SK-N-SH (cell line): Measurements from ENCODE around the gene PRSS1. TPM values are rescaled to one million over a fixed set of nuclear protein-coding genes. Genes with fewer than 3 reads are reported as not detected.

Experiments used
- CTCF ChIA-PET: fragments of 300-600, 350-600 bp; formaldehyde crosslinking; extraction: SDS; loops from one replicate; lab custom pipeline; 2021; lab: Yijun Ruan, JAX
- POLR2A ChIA-PET: fragments of 350-600 bp; sonication (Branson Sonifier 250); formaldehyde crosslinking; extraction: SDS; loops from one replicate; lab custom pipeline; 2020; ENCODE audit warnings: antibody characterized with exemption, inconsistent platforms; lab: Yijun Ruan, JAX
- DNase-seq: peaks from one replicate; pipeline ENCODE4 v3.0.0; 2012
- H2AFZ ChIP-seq: fragments of 200-600 bp; sonication (generic); 2 replicates; pipeline ENCODE4 v1.8.1; 2016; ENCODE audit warnings: antibody characterized with exemption, mild to moderate bottlenecking, low read depth
- H3F3A ChIP-seq: fragments of 200-600 bp; sonication (generic); replicated peaks from 2 replicates; pipeline ENCODE3; 2016; ENCODE audit warnings: antibody characterized with exemption, mild to moderate bottlenecking; ENCODE audit not compliant: insufficient read depth
- H3K27ac ChIP-seq, 2 experiments: fragments of 200-500 bp in 1 of 2; fragments of 200-600 bp in 1 of 2; sonication (Bioruptor generic) in 1 of 2; sonication (generic), shearing (Covaris generic) in 1 of 2; 2 replicates each; pipeline versions ENCODE4 v1.5.1 to v1.6.1; 2014 to 2016; ENCODE audit warnings: low read depth in 2 of 2, inconsistent platforms in 1 of 2, low read length in 1 of 2, mild to moderate bottlenecking in 1 of 2, mixed read lengths in 1 of 2
- H3K27me3 ChIP-seq: fragments of 200-600 bp; sonication (generic), shearing (Covaris generic); 2 replicates; pipeline ENCODE4 v1.6.1; 2016; ENCODE audit warnings: mixed run types; ENCODE audit not compliant: insufficient read depth
- H3K36me3 ChIP-seq, 2 experiments: fragments of 200-500 bp in 1 of 2; fragments of 200-600 bp in 1 of 2; sonication (Bioruptor generic) in 1 of 2; sonication (generic) in 1 of 2; replicated peaks in 1 of 2; 2 replicates each; pipeline versions ENCODE3 to v1.5.1; 2014 to 2016; ENCODE audit warnings: low read length in 1 of 2, mild to moderate bottlenecking in 1 of 2; ENCODE audit not compliant: insufficient read depth in 2 of 2, control insufficient read depth in 1 of 2
- H3K4me1 ChIP-seq, 2 experiments: fragments of 200-500 bp in 1 of 2; fragments of 200-600 bp in 1 of 2; sonication (Bioruptor generic) in 1 of 2; sonication (generic), shearing (Covaris generic) in 1 of 2; 2 replicates each; pipeline versions ENCODE4 v1.5.1 to v1.6.1; 2014 to 2016; ENCODE audit warnings: low read depth in 1 of 2, low read length in 1 of 2, mixed run types in 1 of 2; ENCODE audit not compliant: insufficient read depth in 2 of 2, control insufficient read depth in 1 of 2
- H3K4me2 ChIP-seq: fragments of 200-600 bp; sonication (generic), shearing (Covaris generic); 2 replicates; pipeline ENCODE4 v1.6.1; 2017; ENCODE audit warnings: mixed run types
- H3K4me3 ChIP-seq, 2 experiments: fragments of 200-500 bp in 1 of 2; fragments of 200-600 bp in 1 of 2; sonication (Bioruptor generic) in 1 of 2; sonication (generic), shearing (Covaris generic) in 1 of 2; 2 replicates each; pipeline versions ENCODE4 v1.5.1 to v1.8.1; 2014 to 2016; ENCODE audit warnings: low read depth in 2 of 2, inconsistent platforms in 1 of 2, low read length in 1 of 2, mild to moderate bottlenecking in 1 of 2, mixed read lengths in 1 of 2, moderate library complexity in 1 of 2
- H3K79me2 ChIP-seq: fragments of 200-600 bp; sonication (generic); 2 replicates; pipeline ENCODE4 v1.8.1; 2017; ENCODE audit warnings: mild to moderate bottlenecking; ENCODE audit not compliant: insufficient read depth
- H3K9ac ChIP-seq: fragments of 200-600 bp; sonication (generic); 2 replicates; pipeline ENCODE4 v1.6.1; 2017; ENCODE audit warnings: mixed run types
- H3K9me2 ChIP-seq: fragments of 200-600 bp; sonication (generic); 2 replicates; pipeline ENCODE4 v1.6.1; 2017; ENCODE audit warnings: mixed run types
- H3K9me3 ChIP-seq: fragments of 200-600 bp; sonication (generic); 2 replicates; pipeline ENCODE4 v1.6.1; 2017; ENCODE audit warnings: mixed run types, mild to moderate bottlenecking, moderate library complexity
- H4K20me1 ChIP-seq: fragments of 200-600 bp; sonication (generic); 2 replicates; pipeline ENCODE4 v1.6.1; 2017; ENCODE audit warnings: mild to moderate bottlenecking, mixed run types; ENCODE audit not compliant: insufficient read depth
- EZH2phosphoT487 ChIP-seq: fragments of 200-600 bp; sonication (generic); IDR thresholded peaks from 2 replicates; pipeline ENCODE4 v1.6.1; 2017; ENCODE audit warnings: low read depth, mixed run types, mild to moderate bottlenecking, antibody characterized with exemption, moderate library complexity, borderline replicate concordance
- FOSL2 ChIP-seq: IDR thresholded peaks from 2 replicates; pipeline ENCODE4 v1.4.0; 2012; ENCODE audit warnings: low read depth, mild to moderate bottlenecking, moderate library complexity, borderline replicate concordance
- FOXJ3 ChIP-seq: sonication (generic); formaldehyde crosslinking; IDR thresholded peaks from 2 replicates; pipeline ENCODE4 v1.5.1; 2020; ENCODE audit warnings: mild to moderate bottlenecking, missing genetic modification reagents
- GATA2 ChIP-seq: sonication (generic); formaldehyde crosslinking; IDR thresholded peaks from 2 replicates; pipeline ENCODE4 v1.5.0; 2020; ENCODE audit warnings: mild to moderate bottlenecking, missing genetic modification reagents
- NRF1 ChIP-seq: IDR thresholded peaks from 2 replicates; pipeline ENCODE4 v1.6.1; 2012; ENCODE audit warnings: low read depth, mild to moderate bottlenecking, low read length
- RFX5 ChIP-seq: IDR thresholded peaks from 2 replicates; pipeline ENCODE4 v1.6.1; 2012; ENCODE audit warnings: mild to moderate bottlenecking, improper control_type of control experiment, low read length
- TAF1 ChIP-seq: IDR thresholded peaks from 2 replicates; pipeline ENCODE4 v1.6.1; 2012; ENCODE audit warnings: low read depth, mild to moderate bottlenecking, low read length, moderate library complexity, borderline replicate concordance
- TEAD4 ChIP-seq: IDR thresholded peaks from 2 replicates; pipeline ENCODE4 v1.4.0; 2012; ENCODE audit warnings: mild to moderate bottlenecking, borderline replicate concordance; ENCODE audit not compliant: insufficient read depth
- YY1 ChIP-seq: IDR thresholded peaks from 2 replicates; pipeline ENCODE4 v1.4.0; 2012; ENCODE audit warnings: low read depth, mild to moderate bottlenecking
- WGBS: methylation state at CpG from one replicate; pipeline ENCODE4 v1.1.6; 2017; ENCODE audit warnings: low lambda C conversion rate; 5-methylcytosine and 5-hydroxymethylcytosine counted together
- polyA plus RNA-seq, 3 experiments: library from polyadenylated mRNA; depleted of rRNA; stranded (reverse); fragments of >200 nt; gene quantifications; 2 replicates each; pipeline ENCODE4 v1.2.3, GENCODE V29; 2012
- TF ChIP-seq, protein P1 (sequence below): IDR thresholded peaks from 2 replicates; pipeline ENCODE4 v1.4.0; 2012; ENCODE audit warnings: low read depth
- TF ChIP-seq, protein P2 (sequence below): IDR thresholded peaks from 2 replicates; pipeline ENCODE4 v1.4.0; 2012; ENCODE audit warnings: low read depth, borderline replicate concordance
- TF ChIP-seq, protein P3 (sequence below): fragments of 150-350 bp; IDR thresholded peaks from 2 replicates; pipeline ENCODE4 v1.6.1; 2017; ENCODE audit warnings: antibody characterized with exemption, low read length, low read depth, borderline replicate concordance
- TF ChIP-seq, protein P4 (sequence below): IDR thresholded peaks from 2 replicates; pipeline ENCODE4 v1.6.1; 2012; ENCODE audit warnings: mild to moderate bottlenecking, low read depth, low read length, moderate library complexity

PRSS1 gene
- polyA plus RNA-seq, 1 of the 3 experiments (the other 2 are of a cell fraction): not detected

DNA sequence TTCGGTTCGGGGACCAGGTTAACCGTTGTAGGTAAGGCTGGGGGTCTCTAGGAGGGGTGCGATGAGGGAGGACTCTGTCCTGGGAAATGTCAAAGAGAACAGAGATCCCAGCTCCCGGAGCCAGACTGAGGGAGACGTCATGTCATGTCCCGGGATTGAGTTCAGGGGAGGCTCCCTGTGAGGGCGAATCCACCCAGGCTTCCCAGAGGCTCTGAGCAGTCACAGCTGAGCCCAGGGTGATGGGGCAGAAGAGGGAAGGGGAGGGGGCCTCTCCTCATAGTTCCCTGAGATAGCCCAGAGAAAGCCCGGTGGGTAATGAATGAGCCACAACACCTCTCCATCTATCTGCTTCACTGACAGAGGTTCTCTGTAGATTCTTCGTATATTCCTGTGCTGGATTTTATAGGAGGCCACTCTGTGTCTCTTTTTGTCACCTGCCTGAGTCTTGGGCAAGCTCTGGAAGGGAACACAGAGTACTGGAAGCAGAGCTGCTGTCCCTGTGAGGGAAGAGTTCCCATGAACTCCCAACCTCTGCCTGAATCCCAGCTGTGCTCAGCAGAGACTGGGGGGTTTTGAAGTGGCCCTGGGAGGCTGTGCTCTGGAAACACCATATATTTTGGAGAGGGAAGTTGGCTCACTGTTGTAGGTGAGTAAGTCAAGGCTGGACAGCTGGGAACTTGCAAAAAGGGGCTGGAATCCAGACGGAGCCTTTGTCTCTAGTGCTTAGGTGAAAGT is 37.9 kb downstream of the PRSS1 start:
- Histone ChIP-seq H3K9me2 (no peaks in the 10 kb centered on the region), H3K9me3 (no peaks in the 10 kb centered on the region), H3K79me2 (no peaks in the 10 kb centered on the region), H3K9ac (no peak overlapping the region), H3K36me3 (no peaks in the 10 kb centered on the region), H3K4me3 (no peak overlapping the region), H3K27ac (no peak overlapping the region), H2AFZ (no peak overlapping the region), H3F3A (no peaks in the 10 kb centered on the region), H4K20me1 (no peaks in the 10 kb centered on the region), H3K4me2 (no peak overlapping the region), H3K27me3 (peaks cover 22% of the 10 kb centered on the region), H3K4me1 (no peaks in the 10 kb centered on the region; a peak in 1 of 4 replicates)
- WGBS: 58% methylated on average over 11 of the region's 11 CpGs
- POLR2A ChIA-PET: no interaction called here
- no peak for TF ChIP-seq TAF1
- no peak for TF ChIP-seq EZH2phosphoT487
- TF ChIP-seq, protein P1, sequence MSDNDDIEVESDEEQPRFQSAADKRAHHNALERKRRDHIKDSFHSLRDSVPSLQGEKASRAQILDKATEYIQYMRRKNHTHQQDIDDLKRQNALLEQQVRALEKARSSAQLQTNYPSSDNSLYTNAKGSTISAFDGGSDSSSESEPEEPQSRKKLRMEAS: no peak
- TF ChIP-seq YY1: no peak
- no peak for TF ChIP-seq TEAD4
- TF ChIP-seq, protein P2, sequence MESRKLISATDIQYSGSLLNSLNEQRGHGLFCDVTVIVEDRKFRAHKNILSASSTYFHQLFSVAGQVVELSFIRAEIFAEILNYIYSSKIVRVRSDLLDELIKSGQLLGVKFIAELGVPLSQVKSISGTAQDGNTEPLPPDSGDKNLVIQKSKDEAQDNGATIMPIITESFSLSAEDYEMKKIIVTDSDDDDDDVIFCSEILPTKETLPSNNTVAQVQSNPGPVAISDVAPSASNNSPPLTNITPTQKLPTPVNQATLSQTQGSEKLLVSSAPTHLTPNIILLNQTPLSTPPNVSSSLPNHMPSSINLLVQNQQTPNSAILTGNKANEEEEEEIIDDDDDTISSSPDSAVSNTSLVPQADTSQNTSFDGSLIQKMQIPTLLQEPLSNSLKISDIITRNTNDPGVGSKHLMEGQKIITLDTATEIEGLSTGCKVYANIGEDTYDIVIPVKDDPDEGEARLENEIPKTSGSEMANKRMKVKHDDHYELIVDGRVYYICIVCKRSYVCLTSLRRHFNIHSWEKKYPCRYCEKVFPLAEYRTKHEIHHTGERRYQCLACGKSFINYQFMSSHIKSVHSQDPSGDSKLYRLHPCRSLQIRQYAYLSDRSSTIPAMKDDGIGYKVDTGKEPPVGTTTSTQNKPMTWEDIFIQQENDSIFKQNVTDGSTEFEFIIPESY: no peak
- no peak for TF ChIP-seq GATA2
- TF ChIP-seq, protein P3, sequence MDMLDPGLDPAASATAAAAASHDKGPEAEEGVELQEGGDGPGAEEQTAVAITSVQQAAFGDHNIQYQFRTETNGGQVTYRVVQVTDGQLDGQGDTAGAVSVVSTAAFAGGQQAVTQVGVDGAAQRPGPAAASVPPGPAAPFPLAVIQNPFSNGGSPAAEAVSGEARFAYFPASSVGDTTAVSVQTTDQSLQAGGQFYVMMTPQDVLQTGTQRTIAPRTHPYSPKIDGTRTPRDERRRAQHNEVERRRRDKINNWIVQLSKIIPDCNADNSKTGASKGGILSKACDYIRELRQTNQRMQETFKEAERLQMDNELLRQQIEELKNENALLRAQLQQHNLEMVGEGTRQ: no peak
- no peak for TF ChIP-seq RFX5
- TF ChIP-seq FOXJ3 (CRISPR knock-in tag): no peak
- no peak for DNase-seq
- CTCF ChIA-PET: interaction anchor here (0.7 to 19.8 kb wide), 8 partner anchors 23 to 290 kb away, joined by 3 to 488 read pairs (median 83); no protein-coding TSS in a partner anchor

DNA sequence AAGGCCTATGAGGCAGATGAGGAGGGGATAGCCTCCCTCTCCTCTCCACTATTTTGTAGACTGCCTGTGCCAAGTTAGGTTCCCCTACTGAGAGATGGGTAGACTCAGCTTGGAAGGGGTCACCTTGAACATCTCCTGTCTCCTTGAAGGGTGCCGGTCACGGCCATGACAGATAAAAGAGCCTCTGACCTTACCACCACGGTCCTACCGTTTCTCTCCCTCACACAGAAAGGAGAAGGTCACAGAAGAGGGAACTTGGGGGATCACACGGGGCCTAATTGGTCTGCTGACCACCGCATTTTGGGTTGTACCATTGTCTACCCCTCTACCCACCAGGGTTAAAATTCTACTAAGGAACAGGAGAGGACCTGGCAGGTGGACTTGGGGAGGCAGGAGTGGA is 38.5 kb downstream of the PRSS1 start:
- ChIA-PET CTCF (interaction anchor here (0.6 to 19.8 kb wide), 12 partner anchors 20 to 291 kb away, joined by 3 to 488 read pairs (median 3); no protein-coding TSS in a partner anchor), POLR2A (no interaction called here)
- WGBS: 45% methylated on average over 6 of the region's 6 CpGs
- no peaks in the 10 kb centered on the region for H3K9me2 ChIP-seq
- H3K9me3 ChIP-seq: no peaks in the 10 kb centered on the region
- H3K79me2 ChIP-seq: no peaks in the 10 kb centered on the region
- H3F3A ChIP-seq: no peaks in the 10 kb centered on the region
- no peaks in the 10 kb centered on the region for H4K20me1 ChIP-seq
- no peak overlapping the region for H2AFZ ChIP-seq
- DNase-seq: no peak
- no peak overlapping the region for H3K27ac ChIP-seq
- no peak overlapping the region for H3K4me2 ChIP-seq
- no peak overlapping the region for H3K4me3 ChIP-seq
- no peaks in the 10 kb centered on the region; a peak in 1 of 4 replicates for H3K4me1 ChIP-seq
- H3K36me3 ChIP-seq: no peaks in the 10 kb centered on the region
- TF ChIP-seq GATA2: no peak
- TF ChIP-seq NRF1: no peak
- TF ChIP-seq FOSL2: no peak
- TF ChIP-seq, protein P4, sequence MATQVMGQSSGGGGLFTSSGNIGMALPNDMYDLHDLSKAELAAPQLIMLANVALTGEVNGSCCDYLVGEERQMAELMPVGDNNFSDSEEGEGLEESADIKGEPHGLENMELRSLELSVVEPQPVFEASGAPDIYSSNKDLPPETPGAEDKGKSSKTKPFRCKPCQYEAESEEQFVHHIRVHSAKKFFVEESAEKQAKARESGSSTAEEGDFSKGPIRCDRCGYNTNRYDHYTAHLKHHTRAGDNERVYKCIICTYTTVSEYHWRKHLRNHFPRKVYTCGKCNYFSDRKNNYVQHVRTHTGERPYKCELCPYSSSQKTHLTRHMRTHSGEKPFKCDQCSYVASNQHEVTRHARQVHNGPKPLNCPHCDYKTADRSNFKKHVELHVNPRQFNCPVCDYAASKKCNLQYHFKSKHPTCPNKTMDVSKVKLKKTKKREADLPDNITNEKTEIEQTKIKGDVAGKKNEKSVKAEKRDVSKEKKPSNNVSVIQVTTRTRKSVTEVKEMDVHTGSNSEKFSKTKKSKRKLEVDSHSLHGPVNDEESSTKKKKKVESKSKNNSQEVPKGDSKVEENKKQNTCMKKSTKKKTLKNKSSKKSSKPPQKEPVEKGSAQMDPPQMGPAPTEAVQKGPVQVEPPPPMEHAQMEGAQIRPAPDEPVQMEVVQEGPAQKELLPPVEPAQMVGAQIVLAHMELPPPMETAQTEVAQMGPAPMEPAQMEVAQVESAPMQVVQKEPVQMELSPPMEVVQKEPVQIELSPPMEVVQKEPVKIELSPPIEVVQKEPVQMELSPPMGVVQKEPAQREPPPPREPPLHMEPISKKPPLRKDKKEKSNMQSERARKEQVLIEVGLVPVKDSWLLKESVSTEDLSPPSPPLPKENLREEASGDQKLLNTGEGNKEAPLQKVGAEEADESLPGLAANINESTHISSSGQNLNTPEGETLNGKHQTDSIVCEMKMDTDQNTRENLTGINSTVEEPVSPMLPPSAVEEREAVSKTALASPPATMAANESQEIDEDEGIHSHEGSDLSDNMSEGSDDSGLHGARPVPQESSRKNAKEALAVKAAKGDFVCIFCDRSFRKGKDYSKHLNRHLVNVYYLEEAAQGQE: no peak
- no peak overlapping the region for H3K9ac ChIP-seq
- H3K27me3 ChIP-seq: peaks cover 22% of the 10 kb centered on the region
